Keratinocyte (primary cell): ENCODE data around the gene UPK3A. TPM values are rescaled to one million over a fixed set of nuclear protein-coding genes. Genes with fewer than 3 reads are reported as not detected.

Experiments used
- DNase-seq: peaks from one replicate; pipeline ENCODE4 v3.0.0-alpha.2; 2011; ENCODE audit warnings: low read depth, missing footprints, low spot score
- FAIRE-seq: peaks from 2 replicates; lab custom pipeline; 2011; peaks lifted over from hg19 to GRCh38; lab: Jason Lieb, UNC
- H2AFZ ChIP-seq: 2 replicates; pipeline ENCODE4 v1.6.0; 2012; ENCODE audit warnings: low read length, control low read depth, inconsistent platforms; ENCODE audit not compliant: control insufficient read depth
- H3K27ac ChIP-seq: 2 replicates; pipeline ENCODE4 v1.5.1; 2011; ENCODE audit warnings: low read length; ENCODE audit not compliant: control insufficient read depth, insufficient read depth
- H3K27me3 ChIP-seq: 3 replicates; pipeline ENCODE4 v1.6.0; 2011; ENCODE audit warnings: low read length; ENCODE audit not compliant: control insufficient read depth, insufficient read depth; ENCODE audit errors: extremely low read depth
- H3K36me3 ChIP-seq, 2 experiments: 2 replicates in 1 of 2; 3 replicates in 1 of 2; pipeline ENCODE4 v1.5.1; 2011; ENCODE audit warnings: low read length in 2 of 2, mild to moderate bottlenecking in 1 of 2; ENCODE audit not compliant: control insufficient read depth in 2 of 2, insufficient read depth in 2 of 2; ENCODE audit errors: extremely low read depth in 1 of 2
- H3K4me1 ChIP-seq: 3 replicates; pipeline ENCODE4 v1.5.1; 2011; ENCODE audit warnings: low read length; ENCODE audit not compliant: control insufficient read depth, insufficient read depth; ENCODE audit errors: extremely low read depth
- H3K4me2 ChIP-seq: 3 replicates; pipeline ENCODE4 v1.6.0; 2011; ENCODE audit warnings: low read depth, low read length; ENCODE audit not compliant: control insufficient read depth, insufficient read depth; ENCODE audit errors: extremely low read depth
- H3K4me3 ChIP-seq, 3 experiments: fragments of 200-600 bp in 1 of 3; sonication (generic) in 1 of 3; 2 replicates in 2 of 3; 3 replicates in 1 of 3; pipeline ENCODE4 v1.5.1; 2011 to 2016; ENCODE audit warnings: low read length in 3 of 3, mild to moderate bottlenecking in 3 of 3, control low read depth in 2 of 3, inconsistent platforms in 1 of 3, low read depth in 1 of 3, mixed read lengths in 1 of 3, mixed run types in 1 of 3, moderate library complexity in 1 of 3; ENCODE audit not compliant: control insufficient read depth in 2 of 3, insufficient read depth in 2 of 3; ENCODE audit errors: extremely low read depth in 1 of 3
- H3K79me2 ChIP-seq: 2 replicates; pipeline ENCODE4 v1.6.0; 2012; ENCODE audit warnings: low read length; ENCODE audit not compliant: control insufficient read depth, insufficient read depth
- H3K9ac ChIP-seq: 3 replicates; pipeline ENCODE4 v1.6.0; 2011; ENCODE audit warnings: low read length; ENCODE audit not compliant: control insufficient read depth, insufficient read depth; ENCODE audit errors: extremely low read depth
- H3K9me1 ChIP-seq: 3 replicates; pipeline ENCODE4 v1.6.0; 2011; ENCODE audit warnings: low read length; ENCODE audit not compliant: control insufficient read depth, insufficient read depth; ENCODE audit errors: extremely low read depth
- H3K9me3 ChIP-seq: 2 replicates; pipeline ENCODE4 v1.5.1; 2012; ENCODE audit warnings: low read depth, low read length; ENCODE audit not compliant: control insufficient read depth
- H4K20me1 ChIP-seq: 3 replicates; pipeline ENCODE4 v1.6.0; 2011; ENCODE audit warnings: low read length; ENCODE audit not compliant: control insufficient read depth, insufficient read depth; ENCODE audit errors: extremely low read depth
- EZH2 ChIP-seq: IDR thresholded peaks from one replicate; pipeline ENCODE4 v1.6.1; 2012; ENCODE audit warnings: inconsistent platforms, mild to moderate bottlenecking, low read length, moderate library complexity
- dilution Hi-C: fragments of 300-500 bp; cut with MboI; formaldehyde crosslinking; loops from one replicate; pipeline ENCODE4 v1.7.0; 2020; ENCODE audit warnings: low sequenced_read_pairs; ENCODE audit not compliant: extremely low pct_ligation_motif_present
- polyA plus RNA-seq, 5 experiments: library from polyadenylated mRNA; depleted of rRNA in 3 of 5; stranded (reverse) in 3 of 5; stranded (forward) in 1 of 5; unstranded in 1 of 5; fragments of >200 nt; gene quantifications; 1 replicate in 1 of 5; 2 replicates in 3 of 5; 3 replicates in 1 of 5; pipeline versions ENCODE4 v1.2.1 to v1.2.3, GENCODE V29; 2011 to 2012; ENCODE audit warnings: missing spikeins in 2 of 5, low read depth in 1 of 5, low replicate concordance in 1 of 5
- TF ChIP-seq, protein P1 (sequence below), 3 experiments: IDR thresholded peaks in 1 of 3; conservative IDR thresholded peaks in 1 of 3; optimal IDR thresholded peaks in 1 of 3; 2 replicates in 2 of 3; 3 replicates in 1 of 3; pipeline versions ENCODE3 to v1.5.1; 2011; ENCODE audit warnings: low read length in 3 of 3, mild to moderate bottlenecking in 3 of 3, moderate library complexity in 2 of 3, control low read depth in 1 of 3, inconsistent platforms in 1 of 3; ENCODE audit not compliant: insufficient read depth in 2 of 3; ENCODE audit errors: extremely low read depth in 1 of 3

The UPK3A gene
- polyA plus RNA-seq, 1 donor (not counting 4 experiments of a cell fraction or from before 2014, with no cell fraction given), result not detected

DNA sequence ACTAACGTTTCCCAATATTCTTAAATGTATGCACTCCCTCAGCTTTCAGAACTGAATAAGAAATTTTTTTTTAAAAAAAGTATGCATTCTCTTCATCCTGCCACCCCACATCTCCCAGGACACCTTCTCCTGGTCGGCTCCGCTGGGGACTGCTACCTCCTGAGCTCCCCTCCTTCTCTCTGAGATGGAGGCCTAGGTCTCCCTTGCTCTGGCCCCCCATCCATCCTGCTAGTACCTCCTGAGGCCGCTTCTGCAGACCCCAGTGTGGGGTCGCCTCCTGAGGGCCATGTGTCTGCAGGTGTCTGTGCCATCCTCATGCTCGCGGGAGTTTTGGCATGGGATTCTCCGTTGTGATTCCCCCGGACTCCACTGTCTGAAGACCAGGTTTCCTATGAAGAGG lies 52.8 kb downstream of the UPK3A start:
- dilution Hi-C loops, result no loop called here
- no peaks in the 10 kb centered on the region for H3K9me1 ChIP-seq
- FAIRE-seq, result no peak
- H3K27ac ChIP-seq, result no peak overlapping the region
- no peak for DNase-seq
- no peak overlapping the region for H3K9ac ChIP-seq
- no peak overlapping the region for H3K4me2 ChIP-seq
- TF ChIP-seq EZH2, result no peak
- TF ChIP-seq, protein P1, sequence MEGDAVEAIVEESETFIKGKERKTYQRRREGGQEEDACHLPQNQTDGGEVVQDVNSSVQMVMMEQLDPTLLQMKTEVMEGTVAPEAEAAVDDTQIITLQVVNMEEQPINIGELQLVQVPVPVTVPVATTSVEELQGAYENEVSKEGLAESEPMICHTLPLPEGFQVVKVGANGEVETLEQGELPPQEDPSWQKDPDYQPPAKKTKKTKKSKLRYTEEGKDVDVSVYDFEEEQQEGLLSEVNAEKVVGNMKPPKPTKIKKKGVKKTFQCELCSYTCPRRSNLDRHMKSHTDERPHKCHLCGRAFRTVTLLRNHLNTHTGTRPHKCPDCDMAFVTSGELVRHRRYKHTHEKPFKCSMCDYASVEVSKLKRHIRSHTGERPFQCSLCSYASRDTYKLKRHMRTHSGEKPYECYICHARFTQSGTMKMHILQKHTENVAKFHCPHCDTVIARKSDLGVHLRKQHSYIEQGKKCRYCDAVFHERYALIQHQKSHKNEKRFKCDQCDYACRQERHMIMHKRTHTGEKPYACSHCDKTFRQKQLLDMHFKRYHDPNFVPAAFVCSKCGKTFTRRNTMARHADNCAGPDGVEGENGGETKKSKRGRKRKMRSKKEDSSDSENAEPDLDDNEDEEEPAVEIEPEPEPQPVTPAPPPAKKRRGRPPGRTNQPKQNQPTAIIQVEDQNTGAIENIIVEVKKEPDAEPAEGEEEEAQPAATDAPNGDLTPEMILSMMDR (optimal IDR thresholded peaks at IDR 0.05 in 1 of 3, IDR thresholded peaks at IDR 0.05 in 1 of 3, conservative IDR thresholded peaks at IDR 0.05 in 1 of 3; ENCODE audit: extremely low read depth in 1 of 3, insufficient read depth in 2 of 3, low read length in 3 of 3), result no peak
- no peaks in the 10 kb centered on the region for H3K27me3 ChIP-seq
- H3K4me1 ChIP-seq, result peaks cover 26% of the 10 kb centered on the region
- no peaks in the 10 kb centered on the region for H3K9me3 ChIP-seq
- peaks cover 3% of the 10 kb centered on the region for H4K20me1 ChIP-seq
- H2AFZ ChIP-seq, result no peak overlapping the region
- peaks cover 16 to 24% of the 10 kb centered on the region in 2 experiments for H3K36me3 ChIP-seq
- no peaks in the 10 kb centered on the region for H3K79me2 ChIP-seq
- H3K4me3 ChIP-seq, result no peak overlapping the region

DNA sequence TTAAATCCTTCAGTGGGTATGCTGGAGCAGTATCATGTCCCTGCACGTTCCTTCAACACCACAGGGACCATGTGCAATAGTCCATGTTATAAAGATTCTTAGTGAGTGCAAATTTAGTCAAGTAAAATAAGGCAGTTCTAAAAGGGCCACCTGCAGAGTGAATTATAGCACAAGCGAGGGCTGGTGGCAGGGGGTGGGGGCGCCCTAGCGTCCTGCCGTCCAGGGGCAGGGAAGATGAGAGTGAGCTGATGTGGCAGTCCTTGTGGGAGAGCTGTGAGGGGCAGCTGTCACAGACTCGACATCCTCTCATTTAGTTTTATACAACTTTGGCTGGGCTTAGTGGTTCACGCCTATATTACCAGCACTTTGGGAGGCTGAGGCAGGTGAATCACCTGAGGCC lies 54.0 kb downstream of the UPK3A start:
- H3K4me1 ChIP-seq, result peaks cover 22% of the 10 kb centered on the region
- no peaks in the 10 kb centered on the region for H3K79me2 ChIP-seq
- H3K36me3 ChIP-seq, result peaks cover 16 to 23% of the 10 kb centered on the region in 2 experiments
- H3K9me1 ChIP-seq, result no peaks in the 10 kb centered on the region
- dilution Hi-C loops, result no loop called here
- TF ChIP-seq, protein P1 (optimal IDR thresholded peaks at IDR 0.05 in 1 of 3, IDR thresholded peaks at IDR 0.05 in 1 of 3, conservative IDR thresholded peaks at IDR 0.05 in 1 of 3; ENCODE audit: extremely low read depth in 1 of 3, insufficient read depth in 2 of 3, low read length in 3 of 3), result no peak
- no peak for TF ChIP-seq EZH2
- no peak overlapping the region for H3K9ac ChIP-seq
- FAIRE-seq (no peak), DNase-seq (no peak)
- H3K27ac ChIP-seq, result no peak overlapping the region
- no peaks in the 10 kb centered on the region for H3K9me3 ChIP-seq
- H4K20me1 ChIP-seq, result peaks cover under 1% of the 10 kb centered on the region
- no peak overlapping the region for H2AFZ ChIP-seq
- no peaks in the 10 kb centered on the region for H3K27me3 ChIP-seq
- H3K4me2 ChIP-seq, result no peak overlapping the region
- H3K4me3 ChIP-seq, result no peak overlapping the region
